Measurements from ENCODE around the gene HSCB. TPM values are rescaled to one million over a fixed set of nuclear protein-coding genes. Genes with fewer than 3 reads are reported as not detected.

HSCB gene
- total RNA-seq, 1 donor from 2014 or later: 18.7 TPM

GRCh38 chr22:28710107-28710506 lies 31.7 kb upstream of the HSCB start:
- peaks cover 11% of the 10 kb centered on the region for H3K4me1 Mint-ChIP-seq
- H3K27ac Mint-ChIP-seq (ENCODE audit: unreplicated experiment): no peak overlapping the region
- no peak for TF ChIP-seq CTCF (conservative IDR thresholded peaks at IDR 0.05)
- H3K4me3 Mint-ChIP-seq: no peak overlapping the region
- H3K36me3 Mint-ChIP-seq (ENCODE audit: low read depth): peaks cover 11% of the 10 kb centered on the region
- no peaks in the 10 kb centered on the region for H3K27me3 Mint-ChIP-seq (ENCODE audit: low read depth)
- no peak for DNase-seq (ENCODE audit: low read depth, low spot score)
- no peaks in the 10 kb centered on the region for H3K9me3 Mint-ChIP-seq

DNA sequence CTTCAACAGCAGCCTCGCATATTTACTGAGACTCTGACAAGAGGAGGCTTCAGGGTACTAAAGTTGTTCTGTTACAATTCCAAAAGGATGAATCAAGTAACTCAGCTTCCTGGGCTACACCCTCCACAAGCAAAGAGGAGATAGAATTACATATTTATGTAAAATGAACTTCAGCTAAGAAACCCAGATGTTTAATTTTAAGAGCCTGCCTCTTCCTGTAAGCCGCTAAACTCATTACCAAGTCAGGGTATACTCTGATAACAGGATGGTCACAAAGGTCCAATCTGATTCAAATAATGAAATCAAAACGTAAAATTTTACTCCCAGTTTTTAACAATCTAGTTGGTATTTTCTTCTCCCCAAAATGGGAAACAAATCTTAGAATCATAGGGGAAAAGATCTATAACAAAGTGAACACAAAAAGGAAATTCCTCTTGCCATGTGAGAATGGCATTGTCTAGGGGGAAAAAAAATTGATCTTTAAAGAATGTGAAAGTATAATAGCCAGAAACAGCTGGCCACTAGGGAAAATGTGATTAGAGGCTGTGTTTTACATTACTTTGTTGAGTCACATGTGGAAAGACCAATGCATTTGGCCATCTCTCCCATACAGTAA lies 31.2 kb upstream of the HSCB start:
- H3K36me3 Mint-ChIP-seq (ENCODE audit: low read depth): peaks cover 11% of the 10 kb centered on the region
- H3K9me3 Mint-ChIP-seq: no peaks in the 10 kb centered on the region
- TF ChIP-seq CTCF (conservative IDR thresholded peaks at IDR 0.05): no peak
- peak overlapping the region; percentile 44 for H3K27ac Mint-ChIP-seq (ENCODE audit: unreplicated experiment)
- H3K4me1 Mint-ChIP-seq: peaks cover 11% of the 10 kb centered on the region
- no peak for DNase-seq (ENCODE audit: low read depth, low spot score)
- H3K27me3 Mint-ChIP-seq (ENCODE audit: low read depth): no peaks in the 10 kb centered on the region
- no peak overlapping the region for H3K4me3 Mint-ChIP-seq

DNA sequence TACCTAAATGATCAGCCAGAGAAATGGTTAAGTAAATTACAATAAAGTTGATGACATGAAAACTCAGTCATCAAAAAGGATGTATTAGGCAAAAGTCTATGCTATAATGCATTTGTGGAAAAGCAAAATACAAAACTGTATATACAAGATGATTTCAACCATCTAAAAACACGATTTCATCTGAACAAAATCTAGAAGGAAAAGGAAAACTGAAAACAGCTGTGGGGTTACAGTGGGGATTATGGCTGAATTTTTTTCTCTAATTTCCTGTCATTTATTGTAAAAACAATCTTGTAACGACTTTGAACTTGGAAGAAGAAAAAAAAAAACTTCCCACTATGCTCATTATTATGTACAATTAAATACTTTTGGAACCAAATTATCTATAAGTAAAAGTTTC lies 30.5 kb upstream of the HSCB start:
- H3K9me3 Mint-ChIP-seq: no peaks in the 10 kb centered on the region
- TF ChIP-seq CTCF (conservative IDR thresholded peaks at IDR 0.05): no peak
- no peaks in the 10 kb centered on the region for H3K27me3 Mint-ChIP-seq (ENCODE audit: low read depth)
- no peak overlapping the region for H3K27ac Mint-ChIP-seq (ENCODE audit: unreplicated experiment)
- H3K36me3 Mint-ChIP-seq (ENCODE audit: low read depth): peaks cover 11% of the 10 kb centered on the region
- peaks cover 11% of the 10 kb centered on the region for H3K4me1 Mint-ChIP-seq
- H3K4me3 Mint-ChIP-seq: no peak overlapping the region
- DNase-seq (ENCODE audit: low read depth, low spot score): no peak

GRCh38 chr22:28711820-28712777 lies 29.7 kb upstream of the HSCB start:
- no peaks in the 10 kb centered on the region for H3K9me3 Mint-ChIP-seq
- peaks cover 11% of the 10 kb centered on the region for H3K4me1 Mint-ChIP-seq
- no peak for TF ChIP-seq CTCF (conservative IDR thresholded peaks at IDR 0.05)
- no peak for DNase-seq (ENCODE audit: low read depth, low spot score)
- no peak overlapping the region for H3K27ac Mint-ChIP-seq (ENCODE audit: unreplicated experiment)
- no peaks in the 10 kb centered on the region for H3K27me3 Mint-ChIP-seq (ENCODE audit: low read depth)
- peaks cover 11% of the 10 kb centered on the region for H3K36me3 Mint-ChIP-seq (ENCODE audit: low read depth)
- no peak overlapping the region for H3K4me3 Mint-ChIP-seq

DNA sequence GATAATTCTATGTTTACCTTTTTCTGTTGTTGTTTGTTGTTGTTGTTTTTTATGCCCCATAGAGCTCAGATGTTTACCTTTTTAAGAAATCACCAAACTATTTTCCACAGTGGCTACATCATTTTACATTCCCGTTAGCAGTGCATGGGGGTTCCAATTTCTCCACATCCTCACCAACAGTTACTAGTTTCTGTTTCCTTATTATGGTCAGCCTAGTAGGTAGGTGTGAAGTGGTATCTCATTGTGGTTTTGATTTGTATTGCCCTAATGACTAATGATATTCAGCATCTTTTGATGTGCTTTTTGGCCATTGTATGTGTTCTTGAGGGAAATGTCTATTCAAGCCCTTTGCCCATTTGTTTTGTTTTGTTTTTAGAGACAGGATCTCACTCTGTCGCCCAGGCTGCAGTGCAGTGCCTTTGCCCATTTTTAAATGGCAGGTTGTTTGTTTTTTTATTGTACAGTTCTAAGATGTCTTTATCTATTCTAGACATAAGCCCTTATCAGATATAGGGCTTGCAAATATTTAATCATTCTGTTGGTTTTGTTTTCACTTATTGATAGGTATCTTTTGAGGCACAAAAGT lies 27.7 kb upstream of the HSCB start:
- peaks cover 7% of the 10 kb centered on the region for H3K4me1 Mint-ChIP-seq
- H3K27me3 Mint-ChIP-seq (ENCODE audit: low read depth): no peaks in the 10 kb centered on the region
- H3K36me3 Mint-ChIP-seq (ENCODE audit: low read depth): peaks cover 13% of the 10 kb centered on the region
- no peak for DNase-seq (ENCODE audit: low read depth, low spot score)
- H3K9me3 Mint-ChIP-seq: no peaks in the 10 kb centered on the region
- H3K4me3 Mint-ChIP-seq: no peak overlapping the region
- H3K27ac Mint-ChIP-seq (ENCODE audit: unreplicated experiment): no peak overlapping the region
- no peak for TF ChIP-seq CTCF (conservative IDR thresholded peaks at IDR 0.05)

All from neural crest cell (in vitro differentiated cells).